Fibroblast of lung (primary cell): ENCODE results near the gene SH2D6. TPM values are rescaled to one million over a fixed set of nuclear protein-coding genes. Genes with fewer than 3 reads are reported as not detected.

Experiments
- DNase-seq, 2 donors: peaks; one replicate each; pipeline versions ENCODE4 v3.0.0 to v3.0.0-alpha.2; 2010; ENCODE audit warnings: low read depth in 2 of 2
- H2AFZ ChIP-seq: 2 replicates; pipeline ENCODE4 v1.5.1; 2012; ENCODE audit warnings: low read length, control low read depth, inconsistent platforms
- H3K27ac ChIP-seq: 2 replicates; pipeline ENCODE4 v1.5.1; 2011; ENCODE audit warnings: low read length, control low read depth; ENCODE audit not compliant: insufficient read depth
- H3K27me3 ChIP-seq: 2 replicates; pipeline ENCODE4 v1.5.1; 2011; ENCODE audit warnings: mild to moderate bottlenecking, low read length; ENCODE audit not compliant: control insufficient read depth, insufficient read depth
- H3K36me3 ChIP-seq: 2 replicates; pipeline ENCODE4 v1.5.1; 2011; ENCODE audit warnings: low read length; ENCODE audit not compliant: control insufficient read depth, insufficient read depth
- H3K4me1 ChIP-seq: 2 replicates; pipeline ENCODE4 v1.5.1; 2011; ENCODE audit warnings: low read length; ENCODE audit not compliant: control insufficient read depth, insufficient read depth; ENCODE audit errors: extremely low read depth
- H3K4me2 ChIP-seq: 2 replicates; pipeline ENCODE4 v1.5.1; 2011; ENCODE audit warnings: low read length, control low read depth; ENCODE audit not compliant: insufficient read depth; ENCODE audit errors: extremely low read depth
- H3K4me3 ChIP-seq, 4 experiments: fragments of 200-600 bp in 1 of 4; sonication (generic) in 1 of 4; replicated peaks in 1 of 4; 2 replicates each; pipeline ENCODE4 v1.5.1; 2011 to 2016; ENCODE audit warnings: low read length in 4 of 4, low read depth in 3 of 4, mild to moderate bottlenecking in 3 of 4, control low read depth in 2 of 4, inconsistent platforms in 1 of 4, mixed read lengths in 1 of 4; ENCODE audit not compliant: insufficient read depth in 1 of 4; ENCODE audit errors: control extremely low read depth in 1 of 4
- H3K79me2 ChIP-seq: 2 replicates; pipeline ENCODE4 v1.5.1; 2012; ENCODE audit warnings: mild to moderate bottlenecking, low read length, inconsistent platforms; ENCODE audit not compliant: control insufficient read depth, insufficient read depth
- H3K9ac ChIP-seq: 2 replicates; pipeline ENCODE4 v1.5.1; 2011; ENCODE audit warnings: mild to moderate bottlenecking, low read length, control low read depth; ENCODE audit not compliant: insufficient read depth
- H3K9me3 ChIP-seq: 2 replicates; pipeline ENCODE4 v1.5.1; 2012; ENCODE audit warnings: low read depth, low read length; ENCODE audit not compliant: control insufficient read depth, insufficient read depth
- H4K20me1 ChIP-seq: 2 replicates; pipeline ENCODE4 v1.5.1; 2011; ENCODE audit warnings: low read length; ENCODE audit not compliant: control insufficient read depth, insufficient read depth; ENCODE audit errors: extremely low read depth
- EZH2 ChIP-seq: IDR thresholded peaks from 2 replicates; pipeline ENCODE4 v1.5.1; 2012; ENCODE audit warnings: low read length, control low read depth, mild to moderate bottlenecking; ENCODE audit errors: missing control alignments
- polyA plus RNA-seq, 2 donors: library from polyadenylated mRNA; depleted of rRNA in 1 of 2; stranded (reverse) in 1 of 2; unstranded in 1 of 2; fragments of >200 nt; gene quantifications; 2 replicates each; pipeline ENCODE4 v1.2.1, GENCODE V29; 2011 to 2012; ENCODE audit warnings: missing spikeins in 1 of 2
- total RNA-seq: library from RNA; depleted of rRNA; stranded (reverse); fragments of >200 nt; gene quantifications from 2 replicates; pipeline ENCODE4 v1.2.1, GENCODE V29; 2014
- TF ChIP-seq, protein P1 (sequence below), 2 donors: IDR thresholded peaks in 1 of 2; conservative IDR thresholded peaks in 1 of 2; 1 replicate in 1 of 2; 2 replicates in 1 of 2; pipeline ENCODE4 v1.5.1; 2011 to 2012; ENCODE audit warnings: low read length in 2 of 2, control low read depth in 1 of 2, inconsistent platforms in 1 of 2, low read depth in 1 of 2, mild to moderate bottlenecking in 1 of 2

The SH2D6 gene
- total and polyA plus RNA-seq, 2 donors (not counting 1 experiment from before 2014, with no cell fraction given), result 0.16 to 2.1 TPM

DNA sequence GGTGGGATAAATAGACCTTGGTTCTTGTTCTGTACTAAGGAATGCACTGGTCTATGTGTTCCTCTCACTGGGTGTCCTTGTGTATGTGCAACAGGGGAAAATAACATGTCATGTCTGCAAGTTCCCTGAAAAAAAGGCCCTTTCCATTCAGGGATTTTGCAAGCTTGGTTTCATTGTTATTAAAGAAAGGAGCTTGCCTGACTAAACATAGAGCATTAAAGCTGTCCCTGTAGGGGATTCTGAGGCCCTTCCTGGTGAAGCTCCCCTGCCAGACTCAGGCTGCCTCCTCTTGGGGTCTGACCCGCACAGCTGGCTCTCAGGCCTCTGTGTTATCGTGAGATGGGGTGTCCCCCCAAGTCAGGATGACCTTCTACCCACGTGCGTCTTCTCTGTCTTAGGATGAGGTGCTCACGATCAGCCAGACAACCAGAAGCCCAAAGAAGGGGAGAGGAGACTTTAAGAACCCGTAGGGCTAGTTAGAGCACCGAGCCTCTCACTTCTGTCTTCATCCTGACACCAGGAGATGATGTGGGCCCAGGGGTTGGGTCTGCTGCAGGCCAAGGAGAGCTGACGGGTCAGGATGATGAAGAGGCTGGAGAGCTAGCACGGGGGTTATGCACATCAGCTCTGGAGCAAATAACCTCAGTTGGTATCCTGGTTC, 29.5 kb upstream of the SH2D6 start:
- Histone ChIP-seq H3K9ac (no peak overlapping the region), H3K79me2 (no peaks in the 10 kb centered on the region), H3K4me1 (peaks cover 3% of the 10 kb centered on the region), H3K4me3 (no peak overlapping the region), H2AFZ (no peak overlapping the region), H3K36me3 (peaks cover 4% of the 10 kb centered on the region), H4K20me1 (no peaks in the 10 kb centered on the region), H3K4me2 (no peak overlapping the region), H3K27me3 (no peaks in the 10 kb centered on the region), H3K9me3 (no peaks in the 10 kb centered on the region), H3K27ac (no peak overlapping the region)
- TF ChIP-seq EZH2, result no peak
- TF ChIP-seq, protein P1, sequence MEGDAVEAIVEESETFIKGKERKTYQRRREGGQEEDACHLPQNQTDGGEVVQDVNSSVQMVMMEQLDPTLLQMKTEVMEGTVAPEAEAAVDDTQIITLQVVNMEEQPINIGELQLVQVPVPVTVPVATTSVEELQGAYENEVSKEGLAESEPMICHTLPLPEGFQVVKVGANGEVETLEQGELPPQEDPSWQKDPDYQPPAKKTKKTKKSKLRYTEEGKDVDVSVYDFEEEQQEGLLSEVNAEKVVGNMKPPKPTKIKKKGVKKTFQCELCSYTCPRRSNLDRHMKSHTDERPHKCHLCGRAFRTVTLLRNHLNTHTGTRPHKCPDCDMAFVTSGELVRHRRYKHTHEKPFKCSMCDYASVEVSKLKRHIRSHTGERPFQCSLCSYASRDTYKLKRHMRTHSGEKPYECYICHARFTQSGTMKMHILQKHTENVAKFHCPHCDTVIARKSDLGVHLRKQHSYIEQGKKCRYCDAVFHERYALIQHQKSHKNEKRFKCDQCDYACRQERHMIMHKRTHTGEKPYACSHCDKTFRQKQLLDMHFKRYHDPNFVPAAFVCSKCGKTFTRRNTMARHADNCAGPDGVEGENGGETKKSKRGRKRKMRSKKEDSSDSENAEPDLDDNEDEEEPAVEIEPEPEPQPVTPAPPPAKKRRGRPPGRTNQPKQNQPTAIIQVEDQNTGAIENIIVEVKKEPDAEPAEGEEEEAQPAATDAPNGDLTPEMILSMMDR (conservative IDR thresholded peaks at IDR 0.05 in 1 of 2, IDR thresholded peaks at IDR 0.05 in 1 of 2; ENCODE audit: low read depth in 1 of 2, low read length in 2 of 2), result no peak
- no peak for DNase-seq

DNA sequence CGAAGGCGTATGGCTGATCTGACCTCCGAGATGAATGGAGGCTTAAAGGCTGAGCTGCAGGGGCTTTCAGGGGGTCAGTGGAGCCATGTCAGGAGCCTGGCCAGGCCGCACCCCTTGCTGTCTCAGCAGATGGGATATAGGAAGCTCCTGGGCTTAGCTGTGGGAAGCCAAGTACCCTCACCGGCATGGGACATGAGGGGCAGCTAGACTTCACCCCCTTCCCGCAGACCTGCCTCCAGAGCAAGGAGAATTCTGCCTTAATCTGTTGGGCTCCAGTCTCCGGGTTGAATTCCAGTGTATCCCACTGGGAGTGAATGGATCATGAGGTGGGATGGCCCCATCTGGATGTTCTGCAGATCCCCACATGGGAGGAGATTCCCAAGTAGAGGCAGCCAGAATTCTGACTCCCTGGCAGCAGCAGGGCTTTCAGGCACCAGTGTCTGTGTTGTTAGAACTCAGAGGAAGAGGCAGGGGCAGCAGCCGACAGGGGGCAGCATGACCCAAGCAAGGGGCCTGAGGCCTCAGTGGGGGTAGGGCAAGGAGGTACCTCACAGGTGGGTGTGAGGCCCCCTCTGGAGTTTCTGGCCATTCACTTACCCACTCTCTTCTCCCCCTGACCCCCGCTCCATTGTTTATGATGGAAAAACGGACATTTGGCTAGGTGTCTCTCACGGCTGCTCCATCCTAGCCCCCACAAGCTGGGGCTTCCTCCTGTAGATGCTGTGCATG, 27.4 kb upstream of the SH2D6 start:
- H3K27ac ChIP-seq, result no peak overlapping the region
- no peaks in the 10 kb centered on the region for H3K9me3 ChIP-seq
- H3K4me2 ChIP-seq, result no peak overlapping the region
- H4K20me1 ChIP-seq, result no peaks in the 10 kb centered on the region
- TF ChIP-seq, protein P1 (conservative IDR thresholded peaks at IDR 0.05 in 1 of 2, IDR thresholded peaks at IDR 0.05 in 1 of 2; ENCODE audit: low read depth in 1 of 2, low read length in 2 of 2), result peak; percentile 55 to 72
- no peak for TF ChIP-seq EZH2
- DNase-seq, result peak; percentile 16 to 30
- no peaks in the 10 kb centered on the region for H3K27me3 ChIP-seq
- peaks cover 6% of the 10 kb centered on the region for H3K36me3 ChIP-seq
- H3K79me2 ChIP-seq, result no peaks in the 10 kb centered on the region
- H3K9ac ChIP-seq, result no peak overlapping the region
- H2AFZ ChIP-seq, result no peak overlapping the region
- no peak overlapping the region for H3K4me3 ChIP-seq
- peaks cover 8% of the 10 kb centered on the region for H3K4me1 ChIP-seq

DNA sequence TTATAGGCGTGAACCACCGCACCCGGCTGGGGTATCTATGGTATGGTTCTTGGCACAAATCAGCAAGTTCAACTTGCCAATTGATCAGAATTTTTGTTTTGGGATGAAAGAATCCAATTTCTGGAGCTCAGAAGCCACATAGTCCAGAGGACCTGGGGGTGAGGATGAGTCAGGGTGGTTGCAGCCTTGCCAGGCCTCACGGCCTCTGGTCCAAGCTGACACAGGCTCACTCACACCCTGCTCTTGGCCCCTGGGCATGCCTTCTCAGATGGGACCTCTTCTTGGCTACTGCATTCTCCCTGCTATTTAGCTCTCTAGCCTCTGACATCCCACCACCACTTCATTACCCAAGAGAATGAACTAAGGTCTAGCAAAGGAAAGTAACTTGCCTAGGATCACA, 24.7 kb upstream of the SH2D6 start:
- Histone ChIP-seq H3K9ac (no peak overlapping the region), H3K4me2 (no peak overlapping the region), H3K4me1 (peaks cover 8% of the 10 kb centered on the region), H3K79me2 (no peaks in the 10 kb centered on the region), H3K36me3 (peaks cover 4% of the 10 kb centered on the region), H2AFZ (no peak overlapping the region), H3K27ac (no peak overlapping the region), H3K9me3 (no peaks in the 10 kb centered on the region), H3K4me3 (no peak overlapping the region), H4K20me1 (no peaks in the 10 kb centered on the region), H3K27me3 (no peaks in the 10 kb centered on the region)
- TF ChIP-seq EZH2, result no peak
- TF ChIP-seq, protein P1 (conservative IDR thresholded peaks at IDR 0.05 in 1 of 2, IDR thresholded peaks at IDR 0.05 in 1 of 2; ENCODE audit: low read depth in 1 of 2, low read length in 2 of 2), result no peak
- DNase-seq, result peak in 1 of 2 donors; percentile 48
